Endodermal cell (in vitro differentiated cells): ENCODE measurements around the gene NAA20. TPM values are rescaled to one million over a fixed set of nuclear protein-coding genes. Genes with fewer than 3 reads are reported as not detected.

Experiments used
- DNase-seq: peaks from one replicate; pipeline ENCODE4 v3.0.0-alpha.2; 2017
- H3K27ac ChIP-seq: 2 replicates; pipeline ENCODE4 v1.5.1; 2013; ENCODE audit warnings: mild to moderate bottlenecking, low read depth, low read length, moderate library complexity
- H3K27me3 ChIP-seq: 2 replicates; pipeline ENCODE4 v1.6.1; 2013; ENCODE audit warnings: mild to moderate bottlenecking, low read length, moderate library complexity; ENCODE audit not compliant: insufficient read depth, control insufficient read depth, poor library complexity, severe bottlenecking
- H3K36me3 ChIP-seq: 2 replicates; pipeline ENCODE4 v1.7.0; 2013; ENCODE audit warnings: mild to moderate bottlenecking, low read length, moderate library complexity; ENCODE audit not compliant: control insufficient read depth, insufficient read depth
- H3K4me1 ChIP-seq: one replicate; pipeline ENCODE4 v1.7.0; 2013; ENCODE audit warnings: low read length; ENCODE audit not compliant: control insufficient read depth, insufficient read depth
- H3K4me3 ChIP-seq: 2 replicates; pipeline ENCODE4 v1.5.1; 2013; ENCODE audit warnings: mild to moderate bottlenecking, low read length, moderate library complexity
- H3K9ac ChIP-seq: 2 replicates; pipeline ENCODE4 v1.6.1; 2013; ENCODE audit warnings: mild to moderate bottlenecking, low read length, moderate library complexity; ENCODE audit not compliant: poor library complexity, severe bottlenecking; ENCODE audit errors: extremely low read depth
- H3K9me3 ChIP-seq: 2 replicates; pipeline ENCODE4 v1.6.1; 2013; ENCODE audit warnings: mild to moderate bottlenecking, low read length, moderate library complexity; ENCODE audit not compliant: control insufficient read depth
- H3K27ac Mint-ChIP-seq: 2 replicates; pipeline ENCODE4 v1.8.0; 2020; ENCODE audit warnings: mixed read lengths
- H3K27me3 Mint-ChIP-seq: 2 replicates; pipeline ENCODE4 v1.8.0; 2021; ENCODE audit warnings: mild to moderate bottlenecking, mixed read lengths; ENCODE audit not compliant: insufficient read depth
- H3K36me3 Mint-ChIP-seq: 2 replicates; pipeline ENCODE4 v1.8.0; 2020; ENCODE audit warnings: low read depth, mixed read lengths
- H3K4me1 Mint-ChIP-seq: 2 replicates; pipeline ENCODE4 v1.8.0; 2020; ENCODE audit warnings: mixed read lengths
- H3K4me3 Mint-ChIP-seq: 2 replicates; pipeline ENCODE4 v1.8.0; 2020; ENCODE audit warnings: mild to moderate bottlenecking, moderate library complexity, mixed read lengths
- H3K9me3 Mint-ChIP-seq: 2 replicates; pipeline ENCODE4 v1.8.0; 2020; ENCODE audit warnings: mild to moderate bottlenecking, mixed read lengths
- whole genome bisulfite sequencing, 2 experiments: methylation state at CpG; one replicate each; pipeline versions ENCODE4 v1.1.5 to v1.1.7; 2013; ENCODE audit warnings: missing lambda C conversion rate in 2 of 2, mixed read lengths in 1 of 2; ENCODE audit not compliant: insufficient coverage in 1 of 2, insufficient read length in 1 of 2; 5-methylcytosine and 5-hydroxymethylcytosine counted together
- total RNA-seq, 2 donors: library from RNA; stranded (reverse); fragmentation: NEBNext Ultra II Directional in 1 of 2; extraction: Animal tissue kit (Norgen Biotek cat#: 25700) in 1 of 2; gene quantifications; 2 replicates in 1 of 2; 3 replicates in 1 of 2; pipeline ENCODE4 v1.2.1, GENCODE V29; 2021
- TF ChIP-seq, protein P1 (sequence below): fragments of 200-600 bp; sonication (generic); conservative IDR thresholded peaks from 2 replicates; pipeline ENCODE4 v1.5.0; 2021; ENCODE audit warnings: antibody characterized with exemption, mild to moderate bottlenecking

The NAA20 gene
- total RNA-seq, 2 donors from 2014 or later, result 35.1 to 39.4 TPM

- Histone ChIP-seq H3K27me3 (no peaks in the 10 kb centered on the region), H3K27ac (no peak overlapping the region), H3K9me3 (no peaks in the 10 kb centered on the region), H3K9ac (no peak overlapping the region), H3K36me3 (no peaks in the 10 kb centered on the region), H3K4me1 (no peaks in the 10 kb centered on the region), H3K4me3 (no peak overlapping the region)
- Mint-ChIP-seq H3K36me3 (no peaks in the 10 kb centered on the region), H3K9me3 (no peaks in the 10 kb centered on the region), H3K27me3 (peaks cover 4% of the 10 kb centered on the region), H3K4me1 (peaks cover 8% of the 10 kb centered on the region), H3K4me3 (no peak overlapping the region), H3K27ac (no peak overlapping the region)
- WGBS, 2 experiments, result 98 to 100% methylated on average over 1 to 4 of the region's 4 CpGs
- TF ChIP-seq, protein P1, sequence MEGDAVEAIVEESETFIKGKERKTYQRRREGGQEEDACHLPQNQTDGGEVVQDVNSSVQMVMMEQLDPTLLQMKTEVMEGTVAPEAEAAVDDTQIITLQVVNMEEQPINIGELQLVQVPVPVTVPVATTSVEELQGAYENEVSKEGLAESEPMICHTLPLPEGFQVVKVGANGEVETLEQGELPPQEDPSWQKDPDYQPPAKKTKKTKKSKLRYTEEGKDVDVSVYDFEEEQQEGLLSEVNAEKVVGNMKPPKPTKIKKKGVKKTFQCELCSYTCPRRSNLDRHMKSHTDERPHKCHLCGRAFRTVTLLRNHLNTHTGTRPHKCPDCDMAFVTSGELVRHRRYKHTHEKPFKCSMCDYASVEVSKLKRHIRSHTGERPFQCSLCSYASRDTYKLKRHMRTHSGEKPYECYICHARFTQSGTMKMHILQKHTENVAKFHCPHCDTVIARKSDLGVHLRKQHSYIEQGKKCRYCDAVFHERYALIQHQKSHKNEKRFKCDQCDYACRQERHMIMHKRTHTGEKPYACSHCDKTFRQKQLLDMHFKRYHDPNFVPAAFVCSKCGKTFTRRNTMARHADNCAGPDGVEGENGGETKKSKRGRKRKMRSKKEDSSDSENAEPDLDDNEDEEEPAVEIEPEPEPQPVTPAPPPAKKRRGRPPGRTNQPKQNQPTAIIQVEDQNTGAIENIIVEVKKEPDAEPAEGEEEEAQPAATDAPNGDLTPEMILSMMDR, result no peak
- DNase-seq, result no peak
Observed at GRCh38 chr20:20075032-20075431, 57.9 kb downstream of the NAA20 start.

- H3K27me3 Mint-ChIP-seq, result peaks cover 12% of the 10 kb centered on the region
- no peak overlapping the region for H3K9ac ChIP-seq
- TF ChIP-seq, protein P1, result no peak
- peak overlapping the region; percentile 18 for H3K27ac ChIP-seq
- no peaks in the 10 kb centered on the region for H3K4me1 ChIP-seq
- WGBS, 2 experiments, result 92 to 94% methylated on average over 6 to 9 of the region's 9 CpGs
- no peaks in the 10 kb centered on the region for H3K9me3 ChIP-seq
- H3K36me3 Mint-ChIP-seq, result no peaks in the 10 kb centered on the region
- no peak for DNase-seq
- no peak overlapping the region for H3K27ac Mint-ChIP-seq
- H3K27me3 ChIP-seq, result peaks cover 1% of the 10 kb centered on the region
- peaks cover 8% of the 10 kb centered on the region for H3K4me1 Mint-ChIP-seq
- H3K4me3 ChIP-seq, result no peak overlapping the region
- H3K9me3 Mint-ChIP-seq, result no peaks in the 10 kb centered on the region
- no peak overlapping the region for H3K4me3 Mint-ChIP-seq
- H3K36me3 ChIP-seq, result no peaks in the 10 kb centered on the region
Observed at GRCh38 chr20:20076297-20077065, 59.3 kb downstream of the NAA20 start.

GRCh38 chr20:20078041-20078440, 60.9 kb downstream of the NAA20 start:
- Mint-ChIP-seq H3K27me3 (peaks cover 20% of the 10 kb centered on the region), H3K4me1 (peaks cover 8% of the 10 kb centered on the region), H3K4me3 (no peak overlapping the region), H3K36me3 (no peaks in the 10 kb centered on the region), H3K27ac (no peak overlapping the region), H3K9me3 (no peaks in the 10 kb centered on the region)
- TF ChIP-seq, protein P1, result no peak
- 92 to 97% methylated on average over 4 of the region's 4 CpGs for WGBS, 2 experiments
- H3K9me3 ChIP-seq, result no peaks in the 10 kb centered on the region
- H3K27me3 ChIP-seq, result peaks cover 11% of the 10 kb centered on the region
- H3K36me3 ChIP-seq, result no peaks in the 10 kb centered on the region
- no peak for DNase-seq
- H3K9ac ChIP-seq, result no peak overlapping the region
- H3K27ac ChIP-seq, result no peak overlapping the region
- no peaks in the 10 kb centered on the region for H3K4me1 ChIP-seq
- no peak overlapping the region for H3K4me3 ChIP-seq
